Activated T-cell treated with anti-CD3 and anti-CD28 coated beads for 1 hour (primary cell): ENCODE results near the gene RAB38.

ENCODE experiments used
- DNase-seq: peaks from one replicate; pipeline ENCODE4 v3.0.0-alpha.2; 2020; ENCODE audit warnings: low read depth

Gene RAB38

DNA sequence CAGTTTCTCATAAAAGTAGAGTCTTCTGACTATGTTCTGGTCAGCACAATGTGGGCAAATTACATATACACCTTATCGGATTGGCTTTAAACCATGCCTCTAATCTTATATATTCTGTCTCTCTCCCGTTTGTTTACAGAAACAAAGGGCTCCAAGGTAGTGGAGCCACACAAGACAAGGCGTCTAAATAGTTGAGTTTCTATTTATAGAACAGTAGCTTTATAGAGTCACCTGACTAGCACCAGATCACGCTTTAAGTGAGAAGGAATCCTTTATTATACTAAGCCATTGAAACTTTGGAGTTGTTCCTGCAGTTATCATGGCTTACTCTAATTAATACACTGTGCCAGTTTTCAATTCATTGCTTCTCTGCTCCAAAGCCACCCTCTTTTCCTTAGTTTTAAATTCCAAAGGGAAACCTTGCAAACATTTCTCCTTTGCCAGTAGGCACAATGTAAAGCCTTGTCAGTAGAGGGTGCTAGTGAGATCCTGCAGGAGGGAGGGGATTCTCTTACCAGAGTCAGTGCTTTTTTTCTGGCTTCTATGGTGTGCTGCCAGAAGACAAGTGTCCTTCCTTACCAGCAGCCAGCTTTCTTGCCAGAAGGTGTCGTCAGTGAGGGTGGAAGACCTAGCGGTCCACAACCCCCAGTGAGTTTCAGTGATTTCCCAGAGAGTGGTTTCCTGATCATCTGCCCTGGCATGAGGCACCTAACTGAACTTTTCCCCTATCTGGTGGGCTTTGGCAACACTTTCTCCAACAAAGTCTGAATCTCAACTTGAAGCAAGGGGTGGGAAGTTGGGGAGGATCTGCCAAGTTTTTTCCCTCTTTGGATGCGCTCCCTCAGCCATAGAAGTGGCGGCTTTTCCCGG, 71.7 kb downstream of the RAB38 start:
- DNase-seq: no peak

GRCh38 chr11:88102598-88102934, 72.7 kb downstream of the RAB38 start:
- no peak for DNase-seq

GRCh38 chr11:88101881-88102597, 73.2 kb downstream of the RAB38 start:
- DNase-seq: no peak

DNA sequence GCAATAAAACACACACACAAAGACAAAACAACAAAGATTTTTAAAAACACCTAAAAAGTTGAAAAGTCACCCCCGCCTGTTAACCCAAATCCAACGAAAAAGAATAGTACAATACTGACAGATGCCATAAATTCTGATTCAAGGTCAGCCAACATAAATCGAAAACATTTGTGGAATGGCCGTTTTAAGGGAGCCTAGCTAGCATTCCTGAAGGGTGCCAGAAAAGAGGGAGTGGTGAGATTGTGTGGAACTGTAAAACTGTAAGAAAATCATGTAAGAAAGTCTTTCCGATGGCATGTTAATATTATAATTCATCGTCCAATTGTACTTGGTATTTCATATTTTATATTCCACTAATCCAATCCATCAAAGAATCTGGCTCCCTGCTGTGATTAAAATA, 75.1 kb downstream of the RAB38 start:
- DNase-seq: no peak

- no peak for DNase-seq
Measured at GRCh38 chr11:88098289-88098688, 77.0 kb downstream of the RAB38 start.

- no peak for DNase-seq
Measured at GRCh38 chr11:88089134-88089533, 86.1 kb downstream of the RAB38 start.

GRCh38 chr11:88087337-88087736, 87.9 kb downstream of the RAB38 start:
- DNase-seq: no peak

DNA sequence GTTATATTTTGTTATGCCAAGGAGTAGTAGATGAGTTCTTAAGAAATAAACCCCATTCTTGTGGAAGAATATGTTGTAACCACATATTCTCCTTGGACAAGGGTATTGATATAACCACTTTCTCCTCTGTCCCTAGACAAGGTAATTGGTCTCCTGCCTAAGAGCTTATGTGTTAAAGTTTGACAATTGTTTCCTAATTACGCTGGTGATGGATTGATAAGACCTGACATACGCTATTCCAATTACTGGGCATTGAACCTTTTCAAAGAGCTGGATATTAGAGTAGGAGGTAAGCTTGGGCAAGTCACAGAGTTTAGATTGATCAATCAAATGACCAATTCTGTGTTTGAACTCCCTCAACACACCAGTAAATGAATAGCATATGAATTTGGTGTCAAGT, 88.9 kb downstream of the RAB38 start:
- no peak for DNase-seq

DNA sequence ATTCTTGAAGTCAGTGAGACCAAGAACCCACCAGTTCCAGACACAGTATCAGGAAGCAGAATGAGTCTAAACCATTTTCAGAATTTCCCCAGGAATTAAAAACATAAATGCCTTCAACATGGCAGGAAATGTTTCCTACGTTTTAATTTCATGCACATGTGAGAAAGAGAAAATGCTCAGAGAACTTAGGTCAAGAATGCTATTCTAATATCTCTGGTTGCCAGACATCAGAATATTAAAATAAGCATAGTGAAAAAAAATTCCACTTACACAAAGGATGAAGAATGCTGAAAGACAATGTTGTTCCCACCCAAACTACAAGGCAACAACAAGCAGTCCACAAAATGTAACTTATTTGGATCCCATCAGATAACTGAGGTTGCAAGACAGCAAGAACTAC, 104.8 kb downstream of the RAB38 start:
- no peak for DNase-seq

GRCh38 chr11:88068848-88069554, 106.2 kb downstream of the RAB38 start:
- DNase-seq: no peak

DNA sequence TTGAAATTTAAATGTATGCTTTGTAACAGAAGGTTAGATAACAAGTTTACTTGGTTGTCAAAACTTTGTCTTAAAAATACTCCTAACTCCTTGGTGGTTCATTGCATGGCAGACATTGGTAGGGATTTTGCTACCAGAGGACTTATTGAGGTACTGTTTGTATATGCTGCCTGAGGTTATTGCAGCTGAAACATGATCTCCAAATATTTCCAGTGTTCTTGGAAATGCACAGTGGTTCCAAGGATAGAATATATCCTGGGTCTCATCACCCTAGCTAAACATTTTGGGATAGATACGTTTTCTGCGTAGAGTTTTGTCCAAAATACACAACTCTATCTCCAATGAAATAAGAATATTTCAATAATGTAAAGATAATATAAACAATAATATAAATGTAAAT, 109.2 kb downstream of the RAB38 start:
- DNase-seq: no peak

GRCh38 chr11:88064097-88064705, 111.0 kb downstream of the RAB38 start:
- DNase-seq: no peak
